NCI-H524 (cell line): ENCODE data around the gene DNAJA4.
A peak's percentile ranks its signal among the peaks of the same experiment; 100 is the strongest.

Experiments
- DNase-seq, 2 experiments: peaks; one replicate each; lab custom pipeline; 2025; lab: John Stamatoyannopoulos, UW

DNAJA4 gene

DNA sequence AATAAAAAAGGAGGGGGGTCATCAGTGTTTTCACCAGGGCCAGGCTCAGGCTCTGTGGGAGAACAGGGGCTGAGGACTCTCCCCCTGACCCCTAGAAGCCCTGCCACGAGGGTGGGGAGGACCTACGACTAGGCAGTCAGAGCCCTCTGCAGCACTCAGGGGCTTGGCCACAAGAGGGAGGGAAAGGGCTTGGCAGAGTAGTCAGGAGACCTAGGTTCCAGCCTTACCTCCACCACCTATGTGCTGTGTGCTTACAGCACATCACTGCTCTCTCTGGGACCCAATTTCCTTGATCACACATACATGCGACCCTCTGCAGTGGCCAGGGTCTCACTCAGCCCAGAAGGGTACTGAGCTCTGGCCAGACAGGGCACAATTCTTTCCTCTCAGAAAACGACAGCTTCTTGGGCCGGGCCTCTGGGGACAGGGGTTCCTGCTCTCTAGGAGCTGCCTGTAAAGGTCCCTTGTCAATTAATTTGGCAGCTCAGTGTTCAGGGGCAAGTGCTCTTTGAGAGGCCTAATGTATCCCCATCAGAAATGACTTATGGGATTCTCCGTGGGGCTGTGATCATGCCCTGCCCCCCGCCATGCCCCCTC is 51.4 kb downstream of the DNAJA4 start:
- peak; percentile 61 to 84 for DNase-seq

DNA sequence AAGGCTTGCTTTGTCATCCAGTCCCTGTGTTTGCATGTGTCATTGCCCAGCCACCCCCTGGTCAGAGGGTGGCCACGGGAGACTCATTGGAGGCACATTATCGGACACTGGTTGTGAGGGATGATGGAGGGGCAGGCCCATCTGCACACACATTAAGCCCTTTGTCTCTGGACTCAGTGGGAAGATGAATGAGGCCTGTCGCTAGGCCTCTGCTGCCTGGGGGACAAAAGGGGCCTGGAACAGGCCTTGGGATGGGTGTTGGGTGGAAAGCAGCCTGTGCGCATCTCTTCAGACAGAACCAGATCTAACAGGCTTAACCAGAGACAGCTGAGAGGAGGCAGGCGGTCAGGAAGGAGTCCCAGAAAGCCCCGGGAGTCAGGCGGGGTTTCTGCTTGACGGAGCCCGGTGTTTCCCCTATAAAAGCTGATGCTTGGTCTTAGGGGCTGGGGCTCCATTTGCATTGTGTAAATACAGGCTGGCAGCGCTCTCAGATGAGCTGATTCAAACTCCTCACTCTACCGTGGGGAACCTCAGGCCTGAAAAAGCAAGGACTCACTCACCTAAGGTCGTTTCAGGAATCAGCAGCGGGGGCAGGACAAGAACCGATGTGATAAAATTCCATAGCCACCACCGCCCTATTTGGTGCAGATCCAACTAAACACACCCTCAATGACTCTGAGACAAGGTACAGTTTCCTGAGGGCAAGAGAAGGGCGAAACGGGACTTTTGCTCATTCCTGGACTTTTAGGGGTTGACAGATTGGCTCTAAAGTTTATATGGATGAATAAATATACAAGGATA is 52.1 kb downstream of the DNAJA4 start:
- DNase-seq, result peak; percentile 39 to 59

DNA sequence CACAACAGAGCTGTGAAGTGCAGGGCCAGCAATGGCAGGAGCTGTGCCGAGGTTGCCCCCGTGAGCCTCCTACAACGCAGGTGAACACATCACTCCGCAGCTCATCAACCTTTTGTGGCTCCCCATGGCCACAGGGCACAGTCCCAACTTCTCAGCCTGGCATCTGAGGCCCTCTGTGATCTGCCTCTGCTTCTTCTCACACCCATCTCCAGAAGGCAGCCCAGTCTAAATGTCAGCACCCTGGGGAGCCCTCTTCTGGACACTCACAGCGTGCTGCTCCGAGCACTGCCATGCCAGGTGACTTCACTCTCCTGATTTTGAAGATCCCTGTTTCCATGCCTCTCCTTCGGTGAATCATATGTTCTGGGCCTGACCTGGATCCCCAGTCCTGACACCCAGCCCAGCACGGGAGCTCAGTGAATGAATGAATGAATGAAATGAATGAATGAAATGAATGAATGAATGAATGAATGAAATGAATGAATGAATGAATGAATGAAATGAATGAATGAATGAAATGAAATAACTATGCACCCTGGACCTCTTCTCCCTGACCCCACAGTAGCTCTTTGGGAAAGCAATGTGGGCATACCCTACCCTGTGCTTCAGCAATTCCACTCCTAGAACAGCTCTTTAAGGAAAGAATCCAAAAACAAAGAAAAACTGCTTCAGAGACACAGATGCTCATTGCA is 52.9 kb downstream of the DNAJA4 start:
- DNase-seq, result peak in 1 of 2 experiments; percentile 68

DNA sequence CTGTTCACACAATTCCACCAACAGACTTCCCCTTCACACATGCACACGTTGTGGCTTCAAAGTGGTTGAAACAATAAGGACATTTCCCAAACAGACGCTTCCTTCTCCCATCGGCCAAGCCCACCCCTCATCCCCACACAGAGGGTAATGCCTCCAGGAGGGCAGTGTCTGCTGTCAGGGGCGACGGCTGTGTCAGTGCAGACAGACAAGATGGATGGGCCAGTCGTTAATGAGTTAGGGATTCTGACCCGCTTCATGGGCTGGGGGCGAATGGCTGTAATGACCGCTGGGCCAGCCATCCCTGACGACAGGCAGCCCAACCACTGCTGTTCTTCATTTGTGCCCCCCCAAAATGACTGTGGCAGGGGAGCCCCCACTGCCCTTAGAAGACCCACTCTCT is 55.2 kb downstream of the DNAJA4 start:
- no peak for DNase-seq

DNA sequence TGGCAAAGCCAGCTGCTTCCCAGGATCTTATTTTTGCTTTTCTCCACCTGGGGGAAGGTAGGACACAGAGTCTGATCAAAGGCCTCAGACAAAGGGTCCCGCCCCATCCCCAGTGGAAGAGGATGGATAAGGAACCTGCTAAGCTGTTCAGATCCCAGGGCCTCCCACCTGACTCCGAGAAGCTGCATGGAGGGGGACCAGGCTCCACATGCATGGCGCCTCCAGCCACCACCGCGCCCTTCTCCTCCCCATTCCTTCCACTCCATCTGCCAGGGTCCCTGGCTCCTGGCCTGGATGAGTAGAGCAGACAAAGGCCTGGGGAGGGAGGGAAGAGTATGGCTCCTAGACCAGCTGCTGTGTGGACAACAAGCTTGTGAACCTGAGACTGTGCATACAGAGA is 55.8 kb downstream of the DNAJA4 start:
- DNase-seq, result peak; percentile 22 to 51

DNA sequence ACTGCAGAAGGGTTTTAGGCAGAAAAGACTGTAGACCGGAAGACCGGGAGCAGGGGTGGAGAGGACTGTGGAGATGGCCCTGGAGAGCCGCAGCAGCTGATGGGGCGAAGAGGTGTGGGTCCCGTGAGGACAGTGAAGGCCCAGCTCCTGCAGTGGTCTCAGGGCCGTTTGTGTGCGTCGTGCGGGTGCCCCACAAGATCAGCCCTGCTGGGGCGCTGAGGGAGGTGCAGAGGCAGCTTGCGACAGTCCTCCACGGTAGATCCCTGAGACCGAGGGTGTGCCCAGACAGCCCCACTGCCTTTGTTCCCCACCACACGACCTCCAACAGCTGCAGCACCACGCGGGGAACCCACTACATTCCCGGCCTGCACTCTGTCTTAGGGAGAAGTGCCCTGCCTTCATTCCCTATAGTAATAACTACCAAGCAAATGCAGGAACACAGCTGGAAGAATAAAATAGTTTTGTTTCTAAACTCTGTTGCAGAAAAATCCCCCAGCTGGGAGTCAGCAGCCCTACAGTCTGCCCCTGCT is 56.7 kb downstream of the DNAJA4 start:
- DNase-seq, result no peak

DNA sequence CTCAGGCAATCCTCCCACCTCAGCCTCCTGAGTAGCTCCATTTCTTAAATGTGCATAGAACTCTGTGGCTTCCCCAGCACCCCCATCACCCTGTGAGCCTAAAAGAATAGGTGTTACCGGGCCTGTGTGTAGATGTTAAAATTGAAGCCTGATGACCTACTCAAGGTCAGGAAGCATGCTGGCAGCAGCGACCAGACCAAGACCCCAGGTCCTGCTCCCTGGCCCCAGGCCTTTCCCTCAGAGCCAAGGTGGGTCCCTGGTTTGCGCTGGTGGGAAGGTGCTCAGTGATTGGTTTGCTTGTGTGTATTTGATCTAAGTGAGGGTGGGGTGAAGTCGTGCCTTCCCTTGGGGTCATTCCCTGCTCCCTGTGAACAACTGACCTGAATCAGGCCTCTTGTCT is 57.4 kb downstream of the DNAJA4 start:
- no peak for DNase-seq

DNA sequence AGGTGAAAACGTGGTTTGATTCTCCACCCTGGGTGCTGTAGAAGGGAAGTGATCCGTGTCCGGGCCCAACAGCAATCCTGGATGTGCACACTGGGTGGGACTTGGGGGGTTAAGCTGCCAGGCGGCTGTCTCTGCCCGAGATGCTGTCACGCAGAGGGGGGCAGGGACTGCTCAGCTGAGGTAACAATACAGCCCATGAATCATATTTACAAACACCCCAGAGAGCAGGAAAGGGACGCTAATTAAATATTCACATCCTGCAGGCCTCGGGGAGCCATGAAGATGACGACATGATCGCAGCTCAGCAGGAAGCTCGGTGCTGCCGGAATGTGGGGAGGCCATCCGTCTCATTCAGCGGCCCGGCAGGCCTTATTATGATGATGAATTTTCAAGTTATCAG is 57.9 kb downstream of the DNAJA4 start:
- DNase-seq, result no peak

DNA sequence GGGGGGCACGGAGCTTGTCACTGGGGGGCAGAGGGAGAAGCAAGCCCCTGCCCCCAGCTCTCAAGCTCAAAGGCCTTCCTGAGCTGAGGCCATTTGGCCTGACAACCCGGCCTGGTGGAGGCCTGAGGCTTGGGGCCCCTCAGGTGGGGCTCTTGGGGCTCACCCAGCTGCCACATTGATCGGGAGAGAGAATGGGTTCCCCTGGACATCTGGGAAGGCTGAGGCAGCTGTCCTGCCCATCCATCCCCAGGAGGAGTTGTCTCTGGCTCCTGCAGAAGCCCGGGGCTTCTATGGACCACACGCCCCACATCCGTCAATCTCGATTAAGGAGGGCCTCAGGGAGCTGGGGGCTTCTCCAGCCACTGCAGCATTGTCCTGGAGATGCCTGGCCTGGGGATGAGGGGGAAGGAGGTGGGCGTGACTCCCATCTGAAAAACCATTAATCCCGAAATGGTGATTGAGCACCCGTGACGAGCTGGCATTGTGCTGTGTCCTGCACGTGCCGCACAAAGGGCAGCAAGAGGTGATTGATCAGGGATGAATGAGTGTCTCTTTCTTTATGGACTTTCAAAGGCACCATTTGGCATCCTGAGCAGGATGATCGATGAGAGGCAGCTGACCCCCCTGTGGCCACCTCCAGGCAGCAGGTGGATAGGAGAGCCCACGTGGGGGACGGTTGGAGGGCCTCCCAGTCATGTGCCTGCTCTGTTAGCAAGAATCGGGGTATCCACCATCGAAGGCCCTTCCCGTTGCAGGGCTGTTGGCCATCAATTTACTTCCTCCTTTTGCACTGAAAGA is 58.6 kb downstream of the DNAJA4 start:
- DNase-seq, result no peak

DNA sequence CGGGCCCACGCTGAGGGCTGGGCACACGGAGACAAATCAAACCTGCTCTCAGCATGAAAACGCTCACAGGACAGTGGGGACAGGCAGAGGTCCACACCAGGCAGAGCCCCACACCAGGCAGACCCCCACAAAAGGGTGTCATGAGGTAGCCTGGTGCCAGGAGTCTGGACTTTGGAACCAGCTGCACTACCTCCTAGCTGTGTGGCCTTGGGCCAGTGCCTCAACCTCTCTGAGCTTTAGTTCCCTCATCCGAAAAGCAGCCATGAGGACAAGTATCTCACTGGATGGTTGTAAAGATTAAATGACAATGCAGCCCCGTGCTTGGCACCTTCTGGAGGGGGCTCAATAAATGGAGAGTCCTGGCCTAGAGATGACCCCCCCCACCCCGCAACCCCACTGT is 59.3 kb downstream of the DNAJA4 start:
- DNase-seq, result no peak

DNA sequence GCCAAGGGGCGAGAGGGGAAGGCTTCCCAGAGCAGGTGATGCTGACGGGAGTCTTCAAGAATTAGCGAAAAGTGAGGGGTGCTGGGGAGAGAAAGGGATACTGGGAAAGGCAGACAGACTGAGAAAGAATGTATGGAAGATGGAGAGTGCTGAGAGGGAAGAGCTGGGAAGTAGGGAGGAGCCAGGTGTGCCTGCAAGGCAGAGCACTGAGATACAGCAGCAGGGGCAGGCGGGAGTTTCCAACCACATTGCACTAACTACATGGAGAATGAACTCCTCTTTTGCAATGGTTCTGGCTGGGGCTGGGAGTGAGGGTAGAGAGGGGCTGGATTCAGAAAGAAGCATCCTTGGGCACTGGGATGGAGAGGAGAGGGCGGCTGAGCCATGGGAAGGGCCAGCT is 59.8 kb downstream of the DNAJA4 start:
- DNase-seq, result no peak

DNA sequence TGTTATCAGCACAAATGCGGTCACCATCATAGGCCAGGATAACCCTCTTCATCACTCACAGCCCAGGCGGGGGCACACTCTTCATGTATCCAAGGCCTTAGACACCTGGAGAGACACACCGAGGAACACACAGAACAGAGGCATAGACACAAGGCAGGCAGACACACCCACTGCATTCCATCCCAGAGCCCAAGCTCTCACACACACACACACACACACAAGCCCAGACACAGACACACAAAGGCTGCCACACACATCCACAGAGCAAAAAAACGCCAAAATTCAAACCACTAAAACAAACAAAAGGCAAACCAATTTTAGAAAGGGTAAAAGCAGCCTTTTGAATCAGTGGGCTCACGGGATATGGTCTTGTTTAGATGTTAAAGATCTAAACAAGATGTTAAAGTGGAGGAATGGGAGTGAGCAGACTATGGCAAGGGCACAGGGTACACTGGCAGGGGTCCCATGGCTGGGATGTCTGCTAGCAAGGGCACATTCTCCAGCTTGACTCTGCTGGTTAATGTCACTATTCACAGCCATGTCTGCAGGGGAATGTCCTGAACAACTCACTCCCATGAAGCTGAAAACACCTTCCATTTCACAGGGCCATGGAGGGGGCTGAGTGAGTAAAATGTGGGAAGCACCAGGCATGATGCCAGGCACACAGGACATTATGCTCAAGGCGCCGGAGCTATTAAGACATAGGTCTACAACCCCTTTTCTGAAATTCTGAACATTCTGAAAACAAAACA is 60.9 kb downstream of the DNAJA4 start:
- DNase-seq, result no peak

DNA sequence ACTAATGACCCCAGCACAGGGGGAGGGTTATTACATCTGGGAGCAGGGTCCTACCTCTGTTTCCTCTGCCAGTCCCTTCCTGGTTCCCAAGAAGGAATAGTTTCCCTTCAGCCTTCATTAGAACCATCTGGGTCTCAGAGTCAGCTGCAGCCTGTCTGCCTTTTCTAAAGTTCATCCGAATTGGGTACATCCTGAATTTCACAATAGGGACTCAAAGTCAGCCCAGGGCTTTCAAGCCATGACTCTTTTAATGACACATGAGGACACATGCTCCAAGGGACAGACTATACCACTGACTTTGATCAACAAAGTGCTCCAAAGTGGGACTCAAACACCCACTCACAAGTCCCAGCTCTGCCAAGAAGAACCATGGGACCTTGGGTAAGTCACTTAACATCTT is 63.1 kb downstream of the DNAJA4 start:
- DNase-seq, result no peak

DNA sequence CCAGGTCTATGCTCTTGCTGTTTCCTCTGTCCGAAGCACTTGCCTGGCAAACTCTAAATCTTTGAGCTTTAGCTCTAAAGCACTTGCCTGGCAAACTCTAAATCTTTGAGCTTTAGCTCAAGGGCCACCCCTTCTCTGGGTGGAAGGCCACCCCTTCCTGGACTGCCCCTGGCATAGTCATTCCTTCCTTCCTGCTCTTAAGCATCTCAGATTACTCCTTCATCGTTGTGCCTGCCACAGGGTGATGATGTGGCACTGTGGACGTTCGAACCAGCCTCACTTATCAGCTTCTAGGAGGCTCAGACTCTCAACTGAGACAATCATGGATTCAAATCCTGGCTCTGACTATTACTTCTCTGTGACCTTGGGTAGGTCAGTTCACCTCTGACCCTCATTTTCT is 65.3 kb downstream of the DNAJA4 start:
- no peak for DNase-seq
